ENCODE data around the gene OR4Q3.
"Not testable (repeated sequence)": the region's sequence is repeated elsewhere in the genome, so short reads cannot be mapped to it uniquely, and the experiment has no call there.

OR4Q3 gene

GRCh38 chr14:19743256-19743655 lies at the start of gene OR4Q3:
Gene OR4Q3 (plus strand): TSS chr14:19743571.
- in situ Hi-C loops (cut with MboI; ENCODE audit: low sequenced_read_pairs), result no loop called here

GRCh38 chr14:19729359-19729758 lies 14.0 kb upstream of the OR4Q3 start:
- in situ Hi-C loops (cut with MboI; ENCODE audit: low sequenced_read_pairs), result no loop called here

GRCh38 chr14:19729763-19730162 lies 13.6 kb upstream of the OR4Q3 start:
- in situ Hi-C loops (cut with MboI; ENCODE audit: low sequenced_read_pairs), result no loop called here

- in situ Hi-C loops (cut with MboI; ENCODE audit: low sequenced_read_pairs), result not testable (repeated sequence)
These were observed 9.5 kb upstream of the OR4Q3 start for GRCh38 chr14:19733893-19734292.

GRCh38 chr14:19752316-19752715 lies 8.9 kb downstream of the OR4Q3 start:
- in situ Hi-C loops (cut with MboI; ENCODE audit: low sequenced_read_pairs), result not testable (repeated sequence)

- in situ Hi-C loops (cut with MboI; ENCODE audit: low sequenced_read_pairs), result no loop called here
These were observed 10.8 kb downstream of the OR4Q3 start for GRCh38 chr14:19754172-19754571.

- in situ Hi-C loops (cut with MboI; ENCODE audit: low sequenced_read_pairs), result not testable (repeated sequence)
These were observed 28.1 kb downstream of the OR4Q3 start for GRCh38 chr14:19771491-19771890.

GRCh38 chr14:19771895-19772430 lies 28.6 kb downstream of the OR4Q3 start:
- in situ Hi-C loops (cut with MboI; ENCODE audit: low sequenced_read_pairs), result no loop called here

- in situ Hi-C loops (cut with MboI; ENCODE audit: low sequenced_read_pairs), result not testable (repeated sequence)
These were observed 29.1 kb downstream of the OR4Q3 start for GRCh38 chr14:19772454-19772853.

- in situ Hi-C loops (cut with MboI; ENCODE audit: low sequenced_read_pairs), result not testable (repeated sequence)
These were observed 29.8 kb downstream of the OR4Q3 start, which contains the start of gene OR4M1 for GRCh38 chr14:19773204-19773603. Gene OR4M1 (plus strand): TSS chr14:19773504. CDS start chr14:19780323, 6,819 bp downstream.

- in situ Hi-C loops (cut with MboI; ENCODE audit: low sequenced_read_pairs), result no loop called here
These were observed 32.2 kb downstream of the OR4Q3 start for GRCh38 chr14:19775587-19775986.

- in situ Hi-C loops (cut with MboI; ENCODE audit: low sequenced_read_pairs), result not testable (repeated sequence)
These were observed 42.5 kb downstream of the OR4Q3 start for GRCh38 chr14:19785848-19786247.

- in situ Hi-C loops (cut with MboI; ENCODE audit: low sequenced_read_pairs), result not testable (repeated sequence)
These were observed 43.9 kb downstream of the OR4Q3 start for GRCh38 chr14:19787318-19787717.

- in situ Hi-C loops (cut with MboI; ENCODE audit: low sequenced_read_pairs), result not testable (repeated sequence)
These were observed 44.8 kb downstream of the OR4Q3 start for GRCh38 chr14:19788150-19788549.

- in situ Hi-C loops (cut with MboI; ENCODE audit: low sequenced_read_pairs), result not testable (repeated sequence)
These were observed 53.2 kb downstream of the OR4Q3 start for GRCh38 chr14:19796520-19797108.

Data from HL-60/S4 treated with phorbol 12-myristate 13-acetate at 8.2 ng/mL for 4 days and 3 days (cell line).